Measurements from ENCODE around the gene DEPP1. TPM values are rescaled to one million over a fixed set of nuclear protein-coding genes. Genes with fewer than 3 reads are reported as not detected.

DEPP1 gene
- total and polyA plus RNA-seq, 10 of the 15 experiments (the other 5 are each of a cell fraction or from before 2014, with no cell fraction given) = 1.7 to 12.1 (median 7.3) TPM

- Histone ChIP-seq H3K9me3 (replicated peaks; ENCODE audit: control insufficient read depth, insufficient read depth, low read length) (no peaks in the 10 kb centered on the region), H3K79me2 (ENCODE audit: control insufficient read depth, insufficient read depth, low read length) (no peaks in the 10 kb centered on the region), H3K4me3 (no peak overlapping the region), H3K27me3 (replicated peaks in 1 of 2; ENCODE audit: control insufficient read depth in 2 of 2, insufficient read depth in 2 of 2, low read length in 1 of 2) (no peaks in the 10 kb centered on the region), H4K20me1 (ENCODE audit: control insufficient read depth, insufficient read depth) (no peaks in the 10 kb centered on the region), H3K36me3 (ENCODE audit: control insufficient read depth in 2 of 2, insufficient read depth in 2 of 2, low read length in 1 of 2) (no peaks in the 10 kb centered on the region; a peak in 1 of 4 replicates), H3K4me2 (ENCODE audit: control insufficient read depth, insufficient read depth) (no peak overlapping the region), H3K4me1 (ENCODE audit: control insufficient read depth, insufficient read depth, low read length) (peaks cover 7% of the 10 kb centered on the region), H3K9ac (ENCODE audit: control insufficient read depth, insufficient read depth, low read length) (no peak overlapping the region), H3K27ac (ENCODE audit: control insufficient read depth, insufficient read depth) (no peak overlapping the region), H2AFZ (ENCODE audit: control insufficient read depth, low read depth, low read length) (no peak overlapping the region)
- ATAC-seq (no peak), DNase-seq (ENCODE audit: low read depth, low spot score) (no peak), FAIRE-seq (no peak)
- ChIA-PET CTCF (interaction anchor here (0.8 to 7.5 kb wide), 2 partner anchors 38 to 49 kb away, joined by 3 to 181 read pairs; partner anchors contain the start of gene DEPP1), POLR2A (interaction anchor here (1.2 kb wide), 1 partner anchor 45 kb away, joined by 4 read pairs; no protein-coding TSS in a partner anchor), SMC1A (ENCODE audit: uncharacterized antibody, unreplicated experiment) (interaction anchor here (1.4 kb wide), 2 partner anchors 11 to 79 kb away, joined by 3 to 6 read pairs; no protein-coding TSS in a partner anchor), RAD21 (ENCODE audit: unreplicated experiment) (interaction anchor here (0.9 kb wide), 1 partner anchor 45 kb away, joined by 4 read pairs; no protein-coding TSS in a partner anchor)
- no TSS peak for BruUV-seq (replicated peaks)
- in situ Hi-C loops (cut with MboI) (no loop called here), intact Hi-C loops (cut with micrococcal nuclease; ENCODE audit: unreplicated experiment) (no loop called here)
- no peak for TF ChIP-seq IKZF1 (conservative IDR thresholded peaks at IDR 0.05)
- TF ChIP-seq GABPA (IDR thresholded peaks at IDR 0.05; ENCODE audit: low read depth) = no peak
- no peak for TF ChIP-seq STAT3 (IDR thresholded peaks at IDR 0.05; ENCODE audit: low read depth, low read length)
- TF ChIP-seq GATAD2B (conservative IDR thresholded peaks at IDR 0.05; ENCODE audit: low read depth) = no peak
- no peak for TF ChIP-seq MXI1 (IDR thresholded peaks at IDR 0.05; ENCODE audit: low read depth, low read length)
- no peak for TF ChIP-seq HDAC2 (IDR thresholded peaks at IDR 0.05)
- TF ChIP-seq BMI1 (IDR thresholded peaks at IDR 0.05; ENCODE audit: borderline replicate concordance) = no peak
- no peak for TF ChIP-seq RUNX3 (IDR thresholded peaks at IDR 0.05; ENCODE audit: low read length)
- no peak for TF ChIP-seq MTA2 (IDR thresholded peaks at IDR 0.05; ENCODE audit: low read depth)
- no peak for TF ChIP-seq CHD4 (IDR thresholded peaks at IDR 0.05)
- no peak for TF ChIP-seq POLR2AphosphoS5 (IDR thresholded peaks at IDR 0.05; ENCODE audit: low read length)
- no peak for TF ChIP-seq NBN (IDR thresholded peaks at IDR 0.05)
- TF ChIP-seq ZNF274 (IDR thresholded peaks at IDR 0.05; ENCODE audit: insufficient read depth, insufficient read length) = no peak
- TF ChIP-seq MYC (IDR thresholded peaks at IDR 0.05; ENCODE audit: insufficient read depth, insufficient read length, insufficient replicate concordance, low read length, severe bottlenecking) = no peak
- TF ChIP-seq ESRRA (IDR thresholded peaks at IDR 0.05; ENCODE audit: low read length) = no peak
- TF ChIP-seq RFX5 (IDR thresholded peaks at IDR 0.05; ENCODE audit: low read depth, low read length) = no peak
- TF ChIP-seq, protein P1, sequence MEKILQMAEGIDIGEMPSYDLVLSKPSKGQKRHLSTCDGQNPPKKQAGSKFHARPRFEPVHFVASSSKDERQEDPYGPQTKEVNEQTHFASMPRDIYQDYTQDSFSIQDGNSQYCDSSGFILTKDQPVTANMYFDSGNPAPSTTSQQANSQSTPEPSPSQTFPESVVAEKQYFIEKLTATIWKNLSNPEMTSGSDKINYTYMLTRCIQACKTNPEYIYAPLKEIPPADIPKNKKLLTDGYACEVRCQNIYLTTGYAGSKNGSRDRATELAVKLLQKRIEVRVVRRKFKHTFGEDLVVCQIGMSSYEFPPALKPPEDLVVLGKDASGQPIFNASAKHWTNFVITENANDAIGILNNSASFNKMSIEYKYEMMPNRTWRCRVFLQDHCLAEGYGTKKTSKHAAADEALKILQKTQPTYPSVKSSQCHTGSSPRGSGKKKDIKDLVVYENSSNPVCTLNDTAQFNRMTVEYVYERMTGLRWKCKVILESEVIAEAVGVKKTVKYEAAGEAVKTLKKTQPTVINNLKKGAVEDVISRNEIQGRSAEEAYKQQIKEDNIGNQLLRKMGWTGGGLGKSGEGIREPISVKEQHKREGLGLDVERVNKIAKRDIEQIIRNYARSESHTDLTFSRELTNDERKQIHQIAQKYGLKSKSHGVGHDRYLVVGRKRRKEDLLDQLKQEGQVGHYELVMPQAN (conservative IDR thresholded peaks at IDR 0.05) = no peak
Observed at GRCh38 chr10:44928462-44928861, 50.1 kb downstream of the DEPP1 start.
